ENCODE measurements around the gene SLC6A6.

The SLC6A6 gene

GRCh38 chr3:14520967-14521366, 118.6 kb downstream of the SLC6A6 start:
- Histone ChIP-seq H3K4me1 (ENCODE audit: control insufficient read depth, low read depth, low read length) (peaks cover 3% of the 10 kb centered on the region), H3K4me3 (ENCODE audit: low read length) (no peak overlapping the region), H3K9ac (ENCODE audit: low read length) (no peak overlapping the region), H3K9me3 (ENCODE audit: control insufficient read depth, low read depth, low read length) (no peaks in the 10 kb centered on the region), H3K27me3 (ENCODE audit: control insufficient read depth, insufficient read depth, low read length) (no peaks in the 10 kb centered on the region), H3K36me3 (ENCODE audit: control insufficient read depth, low read depth, low read length) (no peaks in the 10 kb centered on the region), H3K27ac (ENCODE audit: low read length) (no peak overlapping the region)

DNA sequence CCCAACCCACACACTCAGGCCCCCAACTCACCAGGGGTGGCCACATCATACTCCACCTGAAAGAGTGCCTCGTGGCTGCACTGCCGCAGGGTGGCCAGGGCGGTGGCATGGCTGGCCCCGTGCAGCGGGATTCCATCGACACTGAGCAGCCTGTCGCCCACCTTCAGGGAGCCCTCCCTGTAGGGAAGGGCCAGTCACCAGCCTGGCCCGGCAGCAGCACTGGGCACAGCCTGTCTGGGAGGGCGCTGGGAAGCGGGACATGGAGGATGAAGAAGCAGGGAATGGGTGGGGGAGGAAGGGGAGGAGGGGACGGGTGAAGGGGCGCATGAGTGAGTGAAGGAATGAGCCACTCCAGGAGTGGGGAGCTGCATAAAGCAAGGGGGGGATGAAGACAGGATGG, 119.2 kb downstream of the SLC6A6 start:
- Histone ChIP-seq H3K27ac (ENCODE audit: low read length) (no peak overlapping the region), H3K9ac (ENCODE audit: low read length) (no peak overlapping the region), H3K27me3 (ENCODE audit: control insufficient read depth, insufficient read depth, low read length) (no peaks in the 10 kb centered on the region), H3K9me3 (ENCODE audit: control insufficient read depth, low read depth, low read length) (no peaks in the 10 kb centered on the region), H3K36me3 (ENCODE audit: control insufficient read depth, low read depth, low read length) (no peaks in the 10 kb centered on the region), H3K4me1 (ENCODE audit: control insufficient read depth, low read depth, low read length) (peaks cover 8% of the 10 kb centered on the region), H3K4me3 (ENCODE audit: low read length) (no peak overlapping the region)

DNA sequence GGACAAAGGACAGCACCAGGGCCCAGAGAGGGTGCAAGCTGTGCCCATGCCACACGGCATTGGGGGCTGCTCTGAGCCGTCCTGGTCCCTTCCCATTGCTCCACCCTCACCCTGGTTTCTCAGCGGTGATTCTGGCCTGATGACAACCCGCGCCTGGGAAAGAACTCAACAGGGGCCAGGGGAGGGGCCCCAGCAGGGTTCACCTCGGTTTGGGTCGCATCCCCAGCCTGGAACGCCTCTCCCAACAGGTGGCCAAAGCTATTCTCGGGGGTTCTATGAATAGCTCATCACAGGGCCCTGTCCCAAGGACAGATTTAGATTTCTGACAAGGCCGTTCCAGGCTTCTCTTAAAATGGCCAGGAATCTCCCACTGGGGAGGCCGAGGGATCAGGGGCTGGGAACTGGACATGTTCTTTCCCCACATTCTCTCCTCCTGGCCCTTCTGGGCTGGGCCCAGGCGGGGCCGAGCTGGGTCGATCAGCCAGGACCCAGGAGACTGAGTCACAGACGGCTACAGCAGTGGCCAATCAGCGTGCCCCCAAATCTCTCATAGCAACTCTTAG, 119.8 kb downstream of the SLC6A6 start:
- Histone ChIP-seq H3K9ac (ENCODE audit: low read length) (no peak overlapping the region), H3K27ac (ENCODE audit: low read length) (no peak overlapping the region), H3K36me3 (ENCODE audit: control insufficient read depth, low read depth, low read length) (no peaks in the 10 kb centered on the region), H3K27me3 (ENCODE audit: control insufficient read depth, insufficient read depth, low read length) (no peaks in the 10 kb centered on the region), H3K4me3 (ENCODE audit: low read length) (no peak overlapping the region), H3K9me3 (ENCODE audit: control insufficient read depth, low read depth, low read length) (no peaks in the 10 kb centered on the region), H3K4me1 (ENCODE audit: control insufficient read depth, low read depth, low read length) (peaks cover 14% of the 10 kb centered on the region)

DNA sequence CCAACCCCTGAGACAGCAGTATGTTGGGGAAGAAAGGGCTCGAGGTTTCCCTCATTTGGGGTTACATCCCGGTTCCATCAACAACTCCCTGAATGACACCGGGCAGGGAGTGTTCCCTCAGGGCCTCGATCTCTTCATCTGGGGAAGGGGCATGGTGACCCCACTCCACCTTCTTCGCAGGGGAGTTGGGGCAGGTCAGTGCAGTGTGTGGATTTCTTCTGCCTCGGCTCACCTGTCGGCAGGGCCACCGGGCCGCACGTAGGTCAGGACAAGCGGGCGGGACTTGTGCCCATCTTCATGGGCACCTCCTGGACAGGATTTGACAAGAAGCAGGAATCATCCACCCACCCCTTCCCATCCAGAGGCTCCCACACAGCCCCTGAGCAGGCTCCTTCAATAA, 120.4 kb downstream of the SLC6A6 start:
- no peak overlapping the region for H3K9ac ChIP-seq (ENCODE audit: low read length)
- H3K4me3 ChIP-seq (ENCODE audit: low read length), result no peak overlapping the region
- H3K4me1 ChIP-seq (ENCODE audit: control insufficient read depth, low read depth, low read length), result peaks cover 14% of the 10 kb centered on the region
- no peaks in the 10 kb centered on the region for H3K27me3 ChIP-seq (ENCODE audit: control insufficient read depth, insufficient read depth, low read length)
- H3K9me3 ChIP-seq (ENCODE audit: control insufficient read depth, low read depth, low read length), result no peaks in the 10 kb centered on the region
- H3K27ac ChIP-seq (ENCODE audit: low read length), result no peak overlapping the region
- no peaks in the 10 kb centered on the region for H3K36me3 ChIP-seq (ENCODE audit: control insufficient read depth, low read depth, low read length)

DNA sequence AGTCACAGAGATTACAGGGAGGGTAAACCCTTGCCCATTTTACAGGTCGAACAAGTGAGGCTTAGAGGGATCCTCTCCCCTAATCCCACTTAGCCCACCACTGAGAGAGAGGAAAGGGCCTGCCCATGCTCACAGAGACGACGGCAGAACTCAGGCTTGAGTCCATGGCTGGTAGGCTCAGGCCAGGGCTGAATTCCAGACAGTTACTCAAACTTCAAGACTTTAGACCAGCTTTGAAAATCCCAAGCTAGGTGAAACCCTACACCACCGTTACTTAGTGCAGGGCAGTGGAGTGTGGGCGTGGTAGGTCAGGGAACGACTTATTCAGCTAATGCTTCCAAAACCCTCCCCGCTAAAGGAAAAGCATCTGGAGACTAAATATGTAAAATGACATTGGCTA, 121.4 kb downstream of the SLC6A6 start:
- Histone ChIP-seq H3K4me1 (ENCODE audit: control insufficient read depth, low read depth, low read length) (peaks cover 14% of the 10 kb centered on the region), H3K27me3 (ENCODE audit: control insufficient read depth, insufficient read depth, low read length) (no peaks in the 10 kb centered on the region), H3K4me3 (ENCODE audit: low read length) (no peak overlapping the region), H3K9me3 (ENCODE audit: control insufficient read depth, low read depth, low read length) (no peaks in the 10 kb centered on the region), H3K27ac (ENCODE audit: low read length) (no peak overlapping the region), H3K36me3 (ENCODE audit: control insufficient read depth, low read depth, low read length) (no peaks in the 10 kb centered on the region), H3K9ac (ENCODE audit: low read length) (no peak overlapping the region)

DNA sequence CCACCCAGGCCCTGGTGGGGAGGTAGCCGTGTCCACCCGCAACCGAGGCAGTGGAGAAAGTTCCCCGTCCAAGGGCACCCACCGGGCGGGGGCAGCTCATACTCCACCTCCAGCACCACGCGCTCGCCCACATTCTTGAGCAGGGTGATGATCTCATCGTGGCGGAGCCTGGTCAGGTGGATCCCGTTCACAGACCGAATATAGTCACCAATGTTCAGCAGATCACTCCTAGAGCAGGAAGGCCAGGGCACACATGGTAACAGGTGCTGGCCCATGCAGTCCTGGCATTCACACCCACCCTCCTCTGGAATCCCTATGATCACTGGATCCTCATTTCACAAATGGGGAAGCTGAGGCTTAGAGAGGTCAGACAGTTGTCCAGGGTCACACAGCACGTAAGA, 121.9 kb downstream of the SLC6A6 start:
- no peak overlapping the region for H3K4me3 ChIP-seq (ENCODE audit: low read length)
- H3K27me3 ChIP-seq (ENCODE audit: control insufficient read depth, insufficient read depth, low read length), result no peaks in the 10 kb centered on the region
- H3K9me3 ChIP-seq (ENCODE audit: control insufficient read depth, low read depth, low read length), result no peaks in the 10 kb centered on the region
- H3K4me1 ChIP-seq (ENCODE audit: control insufficient read depth, low read depth, low read length), result peaks cover 14% of the 10 kb centered on the region
- no peak overlapping the region for H3K27ac ChIP-seq (ENCODE audit: low read length)
- no peaks in the 10 kb centered on the region for H3K36me3 ChIP-seq (ENCODE audit: control insufficient read depth, low read depth, low read length)
- no peak overlapping the region for H3K9ac ChIP-seq (ENCODE audit: low read length)

- no peaks in the 10 kb centered on the region for H3K9me3 ChIP-seq (ENCODE audit: control insufficient read depth, low read depth, low read length)
- no peak overlapping the region for H3K4me3 ChIP-seq (ENCODE audit: low read length)
- H3K27ac ChIP-seq (ENCODE audit: low read length), result no peak overlapping the region
- H3K4me1 ChIP-seq (ENCODE audit: control insufficient read depth, low read depth, low read length), result peaks cover 14% of the 10 kb centered on the region
- no peak overlapping the region for H3K9ac ChIP-seq (ENCODE audit: low read length)
- H3K27me3 ChIP-seq (ENCODE audit: control insufficient read depth, insufficient read depth, low read length), result no peaks in the 10 kb centered on the region
- H3K36me3 ChIP-seq (ENCODE audit: control insufficient read depth, low read depth, low read length), result no peaks in the 10 kb centered on the region
These were observed 122.7 kb downstream of the SLC6A6 start for GRCh38 chr3:14524920-14525660.

DNA sequence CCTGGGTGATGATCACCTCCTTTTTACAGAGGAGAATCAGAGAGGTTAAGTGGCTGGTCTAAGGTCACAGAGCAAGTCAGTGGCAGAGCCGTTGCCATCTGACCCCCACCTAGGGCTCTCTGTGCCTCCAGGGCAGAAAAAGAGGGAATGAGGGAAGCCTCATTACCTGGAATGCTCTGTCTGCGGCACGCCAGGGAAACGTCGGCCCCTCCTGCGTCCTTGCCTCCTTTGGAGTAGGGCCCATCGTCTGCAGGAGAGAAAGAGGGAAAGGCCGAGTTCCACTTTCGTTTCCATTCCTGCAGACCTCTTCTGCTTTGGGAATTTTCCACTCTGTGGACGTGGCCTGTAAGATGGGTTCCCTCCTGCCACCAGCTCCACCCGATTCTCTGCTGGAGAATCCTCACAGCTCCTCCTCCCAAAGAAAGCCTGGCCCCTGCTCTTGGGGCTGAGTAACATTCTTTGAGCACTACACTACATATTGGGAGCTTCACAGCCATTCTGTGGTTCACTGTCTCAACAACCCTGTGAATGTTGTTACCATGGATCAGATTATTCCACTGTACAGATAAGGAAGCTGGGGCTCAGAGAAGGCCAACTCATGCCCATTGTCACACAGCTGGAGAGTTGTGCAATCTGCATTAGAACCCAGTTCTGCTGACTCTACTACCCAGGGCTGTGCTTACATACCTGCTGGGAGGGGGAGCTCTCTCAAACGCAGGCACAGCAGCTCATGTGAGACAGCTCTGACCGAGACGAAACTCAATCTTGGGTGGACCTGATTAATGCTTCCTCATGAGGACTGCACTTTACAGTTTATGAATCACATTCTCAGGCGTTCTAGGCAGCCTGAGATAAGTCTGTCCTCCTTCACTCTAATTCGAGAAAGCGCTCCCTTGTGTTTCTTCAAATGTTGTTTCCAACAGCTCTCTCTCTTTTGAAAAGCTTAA, 123.6 kb downstream of the SLC6A6 start:
- no peak overlapping the region for H3K4me3 ChIP-seq (ENCODE audit: low read length)
- H3K4me1 ChIP-seq (ENCODE audit: control insufficient read depth, low read depth, low read length), result peaks cover 14% of the 10 kb centered on the region
- H3K27ac ChIP-seq (ENCODE audit: low read length), result no peak overlapping the region
- H3K27me3 ChIP-seq (ENCODE audit: control insufficient read depth, insufficient read depth, low read length), result no peaks in the 10 kb centered on the region
- H3K9ac ChIP-seq (ENCODE audit: low read length), result no peak overlapping the region
- H3K9me3 ChIP-seq (ENCODE audit: control insufficient read depth, low read depth, low read length), result no peaks in the 10 kb centered on the region
- H3K36me3 ChIP-seq (ENCODE audit: control insufficient read depth, low read depth, low read length), result no peaks in the 10 kb centered on the region

DNA sequence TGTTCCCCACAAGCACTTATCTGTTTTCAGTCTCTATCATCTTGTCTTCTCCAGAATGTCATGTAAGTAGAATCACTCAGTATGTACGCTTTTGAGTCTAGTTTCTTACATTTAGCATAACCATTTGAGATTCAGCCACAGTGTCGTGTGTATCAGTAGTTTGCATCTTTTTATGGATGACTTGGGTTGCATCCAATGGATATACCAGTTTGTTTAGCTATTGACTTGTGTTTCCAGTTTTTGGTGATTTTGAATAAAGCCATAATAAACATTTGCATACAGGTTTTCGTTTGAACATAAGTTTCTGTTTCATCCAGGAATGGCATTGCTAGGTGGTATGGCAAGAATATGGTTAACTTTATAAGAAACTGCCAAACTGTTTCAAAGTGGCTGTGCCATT, 125.7 kb downstream of the SLC6A6 start:
- H3K4me1 ChIP-seq (ENCODE audit: control insufficient read depth, low read depth, low read length), result peaks cover 23% of the 10 kb centered on the region
- H3K27ac ChIP-seq (ENCODE audit: low read length), result no peak overlapping the region

DNA sequence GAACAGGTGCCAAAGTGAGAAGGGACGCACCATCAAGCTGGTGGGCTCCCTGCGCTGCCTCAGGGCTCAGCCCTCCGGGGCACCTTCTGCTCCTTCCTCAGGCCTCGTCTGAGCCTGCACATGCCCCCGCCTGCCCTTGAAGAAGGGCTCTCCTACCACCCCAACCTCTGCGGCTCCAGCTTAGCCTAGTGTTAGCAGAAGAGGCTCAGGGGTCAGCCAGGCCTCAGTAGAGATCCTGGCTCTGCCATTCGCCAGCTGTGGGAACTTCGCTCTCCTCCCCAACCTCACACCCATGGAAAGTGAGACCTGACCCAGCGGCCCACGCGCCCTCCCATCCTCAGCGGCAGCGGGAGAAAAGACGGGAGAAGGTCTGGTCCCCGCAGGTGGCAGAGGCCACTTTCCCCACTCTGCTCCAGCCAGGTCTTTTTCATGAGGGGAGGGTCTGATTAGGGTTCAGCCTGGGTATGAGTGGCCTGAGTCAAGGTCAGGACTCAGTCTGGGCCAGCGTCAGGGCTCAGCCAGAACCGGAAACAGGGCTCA, 129.5 kb downstream of the SLC6A6 start:
- H3K27me3 ChIP-seq (ENCODE audit: control insufficient read depth, insufficient read depth, low read length), result no peaks in the 10 kb centered on the region
- H3K27ac ChIP-seq (ENCODE audit: low read length), result no peak overlapping the region
- H3K4me1 ChIP-seq (ENCODE audit: control insufficient read depth, low read depth, low read length), result peaks cover 40% of the 10 kb centered on the region
- no peak overlapping the region for H3K4me3 ChIP-seq (ENCODE audit: low read length)
- no peak overlapping the region for H3K9ac ChIP-seq (ENCODE audit: low read length)
- no peaks in the 10 kb centered on the region for H3K9me3 ChIP-seq (ENCODE audit: control insufficient read depth, low read depth, low read length)
- no peaks in the 10 kb centered on the region for H3K36me3 ChIP-seq (ENCODE audit: control insufficient read depth, low read depth, low read length)

More for the DNA sequence above, 125.7 kb downstream of the SLC6A6 start:
- H3K9ac ChIP-seq (ENCODE audit: low read length), result no peak overlapping the region
- H3K27me3 ChIP-seq (ENCODE audit: control insufficient read depth, insufficient read depth, low read length), result no peaks in the 10 kb centered on the region
- no peak overlapping the region for H3K4me3 ChIP-seq (ENCODE audit: low read length)
- no peaks in the 10 kb centered on the region for H3K9me3 ChIP-seq (ENCODE audit: control insufficient read depth, low read depth, low read length)
- H3K36me3 ChIP-seq (ENCODE audit: control insufficient read depth, low read depth, low read length), result no peaks in the 10 kb centered on the region

GRCh38 chr3:14532691-14533456, 130.5 kb downstream of the SLC6A6 start:
- H3K27me3 ChIP-seq (ENCODE audit: control insufficient read depth, insufficient read depth, low read length), result no peaks in the 10 kb centered on the region
- H3K9ac ChIP-seq (ENCODE audit: low read length), result no peak overlapping the region
- no peaks in the 10 kb centered on the region for H3K9me3 ChIP-seq (ENCODE audit: control insufficient read depth, low read depth, low read length)
- peaks cover 37% of the 10 kb centered on the region for H3K4me1 ChIP-seq (ENCODE audit: control insufficient read depth, low read depth, low read length)
- no peaks in the 10 kb centered on the region for H3K36me3 ChIP-seq (ENCODE audit: control insufficient read depth, low read depth, low read length)
- peak overlapping the region; percentile 20 for H3K27ac ChIP-seq (ENCODE audit: low read length)
- no peak overlapping the region for H3K4me3 ChIP-seq (ENCODE audit: low read length)
